C4-2B (cell line): Measurements from ENCODE around the gene ADISSP.

Source experiments
- ZFX ChIP-seq: fragments of 450-650 bp; IDR thresholded peaks from 2 replicates; pipeline ENCODE4 v1.6.1; 2017
- TF ChIP-seq, protein P1 (sequence below): fragments of 450-650 bp; conservative IDR thresholded peaks from 2 replicates; pipeline ENCODE4 v1.5.1; 2017; ENCODE audit warnings: mild to moderate bottlenecking

DNA sequence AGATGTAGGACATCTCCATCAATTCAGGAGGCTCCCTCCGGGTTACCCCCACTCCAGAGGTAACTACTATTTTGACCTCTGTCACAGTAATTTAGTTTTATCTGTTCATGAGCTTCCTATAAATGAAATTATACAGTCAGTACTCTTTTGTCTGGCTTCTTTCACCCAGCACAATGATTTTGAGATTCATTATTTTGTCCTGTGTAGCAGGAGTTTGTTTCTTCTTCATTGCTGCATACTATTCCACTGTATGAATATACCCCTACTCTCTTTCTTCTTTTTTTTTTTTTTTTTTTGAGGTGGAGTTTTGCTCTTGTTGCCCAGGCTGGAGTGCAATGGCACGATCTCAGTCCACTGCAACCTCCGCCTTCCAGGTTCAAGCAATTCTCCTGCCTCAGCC lies 41.0 kb upstream of the ADISSP start:
- TF ChIP-seq, protein P1, sequence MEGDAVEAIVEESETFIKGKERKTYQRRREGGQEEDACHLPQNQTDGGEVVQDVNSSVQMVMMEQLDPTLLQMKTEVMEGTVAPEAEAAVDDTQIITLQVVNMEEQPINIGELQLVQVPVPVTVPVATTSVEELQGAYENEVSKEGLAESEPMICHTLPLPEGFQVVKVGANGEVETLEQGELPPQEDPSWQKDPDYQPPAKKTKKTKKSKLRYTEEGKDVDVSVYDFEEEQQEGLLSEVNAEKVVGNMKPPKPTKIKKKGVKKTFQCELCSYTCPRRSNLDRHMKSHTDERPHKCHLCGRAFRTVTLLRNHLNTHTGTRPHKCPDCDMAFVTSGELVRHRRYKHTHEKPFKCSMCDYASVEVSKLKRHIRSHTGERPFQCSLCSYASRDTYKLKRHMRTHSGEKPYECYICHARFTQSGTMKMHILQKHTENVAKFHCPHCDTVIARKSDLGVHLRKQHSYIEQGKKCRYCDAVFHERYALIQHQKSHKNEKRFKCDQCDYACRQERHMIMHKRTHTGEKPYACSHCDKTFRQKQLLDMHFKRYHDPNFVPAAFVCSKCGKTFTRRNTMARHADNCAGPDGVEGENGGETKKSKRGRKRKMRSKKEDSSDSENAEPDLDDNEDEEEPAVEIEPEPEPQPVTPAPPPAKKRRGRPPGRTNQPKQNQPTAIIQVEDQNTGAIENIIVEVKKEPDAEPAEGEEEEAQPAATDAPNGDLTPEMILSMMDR = no peak
- no peak for TF ChIP-seq ZFX
